Measurements from ENCODE around the gene AKNA. TPM values are rescaled to one million over a fixed set of nuclear protein-coding genes. Genes with fewer than 3 reads are reported as not detected.

AKNA gene
- polyA plus RNA-seq, 1 of the 3 experiments (the other 2 are of a cell fraction), result 0.84 TPM

- H3K36me3 ChIP-seq (replicated peaks in 1 of 2; ENCODE audit: control insufficient read depth in 1 of 2, insufficient read depth in 2 of 2, low read length in 1 of 2), result no peaks in the 10 kb centered on the region
- no peaks in the 10 kb centered on the region for H3K9me3 ChIP-seq
- no peak for DNase-seq
- CTCF ChIA-PET, result interaction anchor here (0.6 kb wide), 1 partner anchor 31 kb away, joined by 3 read pairs; no protein-coding TSS in a partner anchor
- 95% methylated on average over 9 of the region's 9 CpGs for WGBS (ENCODE audit: low lambda C conversion rate)
- TF ChIP-seq RCOR1 (IDR thresholded peaks at IDR 0.05; ENCODE audit: low read length), result no peak
- TF ChIP-seq CTCF (IDR thresholded peaks at IDR 0.05), result no peak
- no peak for TF ChIP-seq IRF3 (IDR thresholded peaks at IDR 0.05; ENCODE audit: low read depth, low read length)
- TF ChIP-seq RAD21 (IDR thresholded peaks at IDR 0.05; ENCODE audit: low read length), result no peak
- no peak for TF ChIP-seq REST (IDR thresholded peaks at IDR 0.05; ENCODE audit: low read depth, low read length)
- no peak for TF ChIP-seq FOXJ3 (CRISPR knock-in tag; IDR thresholded peaks at IDR 0.05)
- TF ChIP-seq POLR2AphosphoS5 (IDR thresholded peaks at IDR 0.05; ENCODE audit: low read depth, low read length), result no peak
- TF ChIP-seq EP300 (IDR thresholded peaks at IDR 0.05; ENCODE audit: borderline replicate concordance in 1 of 2, low read depth in 1 of 2, low read length in 1 of 2), result no peak
- TF ChIP-seq RXRA (IDR thresholded peaks at IDR 0.05; ENCODE audit: borderline replicate concordance, low read depth), result no peak
- TF ChIP-seq MXI1 (IDR thresholded peaks at IDR 0.05; ENCODE audit: low read depth, low read length), result no peak
- TF ChIP-seq TEAD4 (IDR thresholded peaks at IDR 0.05; ENCODE audit: borderline replicate concordance, insufficient read depth), result no peak
- no peak for TF ChIP-seq MAX (IDR thresholded peaks at IDR 0.05; ENCODE audit: low read depth)
- no peak for TF ChIP-seq NFIC (IDR thresholded peaks at IDR 0.05; ENCODE audit: borderline replicate concordance)
- TF ChIP-seq SIN3A (IDR thresholded peaks at IDR 0.05; ENCODE audit: borderline replicate concordance, low read depth, low read length), result no peak
- H2AFZ ChIP-seq (ENCODE audit: low read depth), result no peak overlapping the region
- no peaks in the 10 kb centered on the region for H3K9me2 ChIP-seq
- peaks cover 5 to 18% of the 10 kb centered on the region in 2 experiments; a peak in 2 of 4 replicates for H3K4me1 ChIP-seq (ENCODE audit: control insufficient read depth in 1 of 2, insufficient read depth in 2 of 2, low read depth in 1 of 2, low read length in 1 of 2)
- H3K4me3 ChIP-seq (ENCODE audit: low read depth in 2 of 2, low read length in 1 of 2), result no peak overlapping the region
- H3K27ac ChIP-seq (ENCODE audit: low read depth in 2 of 2, low read length in 1 of 2), result no peak overlapping the region
- no peaks in the 10 kb centered on the region for H4K20me1 ChIP-seq (ENCODE audit: insufficient read depth)
- H3F3A ChIP-seq (replicated peaks; ENCODE audit: insufficient read depth), result peaks cover 3% of the 10 kb centered on the region
- H3K4me2 ChIP-seq, result no peak overlapping the region
- no peaks in the 10 kb centered on the region for H3K27me3 ChIP-seq (ENCODE audit: insufficient read depth)
- no peaks in the 10 kb centered on the region for H3K79me2 ChIP-seq (ENCODE audit: insufficient read depth)
- POLR2A ChIA-PET, result no interaction called here
- H3K9ac ChIP-seq, result no peak overlapping the region
Observed at GRCh38 chr9:114369216-114370130, 18.3 kb downstream of the AKNA start.
